IPS-18a (cell line): Measurements from ENCODE around the gene CTLA4.

ENCODE experiments used
- H3K27ac ChIP-seq: one replicate; pipeline ENCODE4 v1.5.1; 2013; ENCODE audit warnings: low read length
- H3K27me3 ChIP-seq: one replicate; pipeline ENCODE4 v1.6.1; 2013; ENCODE audit warnings: mild to moderate bottlenecking, low read length; ENCODE audit not compliant: control insufficient read depth, insufficient read depth
- H3K36me3 ChIP-seq: one replicate; pipeline ENCODE4 v1.6.1; 2013; ENCODE audit warnings: low read depth, low read length; ENCODE audit not compliant: control insufficient read depth
- H3K4me1 ChIP-seq: one replicate; pipeline ENCODE4 v1.6.1; 2013; ENCODE audit warnings: low read depth, low read length; ENCODE audit not compliant: control insufficient read depth
- H3K4me3 ChIP-seq: one replicate; pipeline ENCODE4 v1.5.1; 2013; ENCODE audit warnings: low read length
- H3K9ac ChIP-seq: one replicate; pipeline ENCODE4 v1.6.1; 2013; ENCODE audit warnings: mild to moderate bottlenecking, low read length, moderate library complexity
- H3K9me3 ChIP-seq: one replicate; pipeline ENCODE4 v1.6.1; 2013; ENCODE audit warnings: low read depth, low read length; ENCODE audit not compliant: control insufficient read depth

The CTLA4 gene

GRCh38 chr2:203893401-203893800 is 25.8 kb downstream of the CTLA4 start:
- no peaks in the 10 kb centered on the region for H3K36me3 ChIP-seq
- no peaks in the 10 kb centered on the region for H3K9me3 ChIP-seq
- no peaks in the 10 kb centered on the region for H3K4me1 ChIP-seq
- no peak overlapping the region for H3K9ac ChIP-seq
- no peak overlapping the region for H3K27ac ChIP-seq
- H3K27me3 ChIP-seq = no peaks in the 10 kb centered on the region
- no peak overlapping the region for H3K4me3 ChIP-seq

DNA sequence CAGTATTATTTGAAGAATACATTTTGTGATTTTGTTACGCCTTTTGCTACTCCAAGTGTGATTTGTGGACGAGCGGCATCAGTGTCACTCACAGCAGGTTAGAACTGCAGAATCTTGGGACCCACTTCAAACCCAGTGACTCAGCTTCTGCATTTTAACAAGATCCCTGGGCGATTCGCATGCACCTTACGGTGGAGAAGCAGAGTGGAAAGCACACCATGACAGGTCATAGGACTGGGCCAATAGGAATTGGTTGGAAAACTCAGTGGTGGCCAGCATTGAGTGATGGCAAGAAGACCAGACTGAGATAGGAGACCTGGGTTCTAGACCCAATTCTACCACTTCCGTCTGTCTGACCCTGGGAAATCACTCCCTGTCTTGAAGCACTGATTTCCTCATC is 26.3 kb downstream of the CTLA4 start:
- no peaks in the 10 kb centered on the region for H3K27me3 ChIP-seq
- H3K27ac ChIP-seq = no peak overlapping the region
- H3K4me1 ChIP-seq = no peaks in the 10 kb centered on the region
- no peaks in the 10 kb centered on the region for H3K9me3 ChIP-seq
- H3K4me3 ChIP-seq = no peak overlapping the region
- H3K36me3 ChIP-seq = no peaks in the 10 kb centered on the region
- H3K9ac ChIP-seq = no peak overlapping the region

DNA sequence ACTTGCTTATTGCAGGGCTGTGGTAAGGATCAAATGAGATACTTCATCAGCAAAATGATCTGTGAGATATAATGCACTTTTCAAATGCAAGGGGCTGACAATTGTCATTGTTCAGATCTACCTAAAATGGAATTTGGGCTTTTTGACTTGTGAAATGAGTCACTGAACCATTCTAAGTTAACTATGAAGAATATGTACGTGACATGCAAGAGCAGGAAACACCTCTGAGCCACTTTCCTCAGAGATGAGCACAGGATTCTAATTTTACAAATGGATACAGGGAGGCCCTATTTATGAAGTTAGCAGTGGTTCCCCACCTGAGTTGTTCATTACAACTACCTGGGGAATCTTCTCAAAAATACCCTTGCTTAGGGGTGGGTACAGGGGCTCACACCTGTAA is 26.7 kb downstream of the CTLA4 start:
- H3K9me3 ChIP-seq = no peaks in the 10 kb centered on the region

DNA sequence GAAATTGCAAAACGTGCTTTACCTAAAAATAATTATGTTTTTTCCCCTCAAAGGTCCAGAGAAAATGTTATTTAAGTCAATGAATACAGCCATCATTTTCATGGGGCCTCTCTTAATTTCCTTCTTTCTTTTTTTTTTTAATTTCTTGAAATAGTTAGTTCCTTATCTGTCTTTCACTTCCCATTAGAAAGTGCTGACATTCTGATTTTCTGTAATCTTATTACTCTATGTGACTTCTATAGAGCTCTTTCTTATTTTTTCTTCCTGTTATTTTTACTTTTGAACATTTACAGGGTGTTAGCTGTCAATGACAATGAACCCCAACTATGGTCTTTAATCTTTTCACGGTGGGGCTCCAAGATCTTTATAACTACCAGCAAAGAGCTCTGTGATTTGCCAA is 30.0 kb downstream of the CTLA4 start:
- Histone ChIP-seq H3K4me3 (no peak overlapping the region), H3K9ac (no peak overlapping the region), H3K36me3 (no peaks in the 10 kb centered on the region), H3K9me3 (peaks cover 6% of the 10 kb centered on the region), H3K27me3 (no peaks in the 10 kb centered on the region), H3K27ac (no peak overlapping the region), H3K4me1 (no peaks in the 10 kb centered on the region)

More for the DNA sequence above, 26.7 kb downstream of the CTLA4 start:
- Histone ChIP-seq H3K4me3 (no peak overlapping the region), H3K9ac (no peak overlapping the region), H3K4me1 (no peaks in the 10 kb centered on the region), H3K36me3 (no peaks in the 10 kb centered on the region), H3K27ac (no peak overlapping the region), H3K27me3 (no peaks in the 10 kb centered on the region)

DNA sequence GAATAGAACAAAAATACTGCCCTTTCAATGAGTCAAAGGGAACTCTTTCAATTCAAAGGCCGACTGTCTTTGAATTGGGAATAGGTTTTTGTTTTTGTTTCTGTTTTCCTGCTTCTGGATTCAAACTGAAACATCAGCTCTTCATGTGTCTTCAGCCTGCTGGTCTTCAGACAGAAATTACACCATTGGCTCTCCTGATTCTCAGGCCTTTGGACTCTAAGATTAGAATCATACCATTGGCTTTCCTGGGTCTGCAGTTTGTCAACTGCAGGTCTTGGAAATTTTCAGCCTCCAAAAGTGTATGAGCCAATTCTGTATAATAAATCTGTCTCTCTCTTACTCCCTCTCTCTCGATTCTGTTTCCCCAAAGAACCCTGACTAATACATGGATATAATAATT is 31.1 kb downstream of the CTLA4 start:
- Histone ChIP-seq H3K9me3 (peaks cover 6% of the 10 kb centered on the region), H3K27ac (no peak overlapping the region), H3K9ac (no peak overlapping the region), H3K4me1 (no peaks in the 10 kb centered on the region), H3K27me3 (no peaks in the 10 kb centered on the region), H3K36me3 (no peaks in the 10 kb centered on the region), H3K4me3 (no peak overlapping the region)

DNA sequence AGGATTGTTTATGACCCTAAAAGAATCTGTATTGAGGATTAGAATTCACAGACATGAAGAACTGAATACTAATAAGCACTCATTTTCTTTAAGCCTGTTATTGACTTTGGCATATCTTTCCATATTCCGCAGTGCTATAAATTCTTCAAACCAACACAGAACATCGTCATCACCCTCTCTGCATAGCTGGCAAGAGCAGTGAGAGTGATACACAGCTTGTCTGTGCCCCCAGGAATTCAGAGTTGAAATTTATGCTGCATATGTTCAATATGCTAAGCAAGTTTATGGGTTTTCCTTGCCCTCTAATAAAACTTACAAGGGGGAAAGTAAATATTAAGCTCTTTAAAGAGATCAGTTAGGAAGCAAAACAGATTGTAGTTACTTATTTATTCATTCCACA is 32.7 kb downstream of the CTLA4 start:
- Histone ChIP-seq H3K4me3 (no peak overlapping the region), H3K9me3 (peaks cover 6% of the 10 kb centered on the region), H3K4me1 (no peaks in the 10 kb centered on the region), H3K27ac (no peak overlapping the region), H3K27me3 (no peaks in the 10 kb centered on the region), H3K36me3 (no peaks in the 10 kb centered on the region), H3K9ac (no peak overlapping the region)

DNA sequence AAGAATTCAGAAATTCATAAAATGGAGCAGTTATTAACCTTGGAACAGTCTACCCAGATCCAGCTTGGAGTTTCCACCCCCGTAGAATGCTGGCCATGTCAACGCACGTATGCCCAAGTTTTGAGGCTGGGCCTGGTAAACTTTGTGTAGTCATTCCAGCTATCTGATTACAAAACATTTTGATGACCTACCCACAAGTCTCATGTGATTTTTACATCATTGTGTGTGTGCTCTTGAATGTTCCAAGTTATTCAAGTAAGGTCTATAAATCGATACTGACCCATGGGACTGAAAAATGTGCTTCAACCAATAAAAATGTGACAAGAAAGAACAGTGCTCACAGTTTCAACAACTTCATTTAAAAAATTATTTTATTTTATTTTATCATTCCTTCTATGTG is 36.5 kb downstream of the CTLA4 start:
- no peaks in the 10 kb centered on the region for H3K36me3 ChIP-seq
- no peak overlapping the region for H3K4me3 ChIP-seq
- H3K27ac ChIP-seq = no peak overlapping the region

GRCh38 chr2:203905656-203906055 is 38.1 kb downstream of the CTLA4 start:
- no peak overlapping the region for H3K4me3 ChIP-seq
- no peaks in the 10 kb centered on the region for H3K27me3 ChIP-seq
- H3K4me1 ChIP-seq = no peaks in the 10 kb centered on the region
- H3K9ac ChIP-seq = no peak overlapping the region
- H3K27ac ChIP-seq = no peak overlapping the region
- no peaks in the 10 kb centered on the region for H3K36me3 ChIP-seq
- H3K9me3 ChIP-seq = peaks cover 6% of the 10 kb centered on the region

More for the DNA sequence above, 36.5 kb downstream of the CTLA4 start:
- Histone ChIP-seq H3K9me3 (peaks cover 6% of the 10 kb centered on the region), H3K9ac (no peak overlapping the region), H3K27me3 (no peaks in the 10 kb centered on the region), H3K4me1 (no peaks in the 10 kb centered on the region)

GRCh38 chr2:203908066-203908796 is 40.7 kb downstream of the CTLA4 start:
- Histone ChIP-seq H3K27me3 (no peaks in the 10 kb centered on the region), H3K27ac (no peak overlapping the region), H3K9me3 (no peaks in the 10 kb centered on the region), H3K9ac (no peak overlapping the region), H3K36me3 (no peaks in the 10 kb centered on the region), H3K4me3 (no peak overlapping the region), H3K4me1 (no peaks in the 10 kb centered on the region)

DNA sequence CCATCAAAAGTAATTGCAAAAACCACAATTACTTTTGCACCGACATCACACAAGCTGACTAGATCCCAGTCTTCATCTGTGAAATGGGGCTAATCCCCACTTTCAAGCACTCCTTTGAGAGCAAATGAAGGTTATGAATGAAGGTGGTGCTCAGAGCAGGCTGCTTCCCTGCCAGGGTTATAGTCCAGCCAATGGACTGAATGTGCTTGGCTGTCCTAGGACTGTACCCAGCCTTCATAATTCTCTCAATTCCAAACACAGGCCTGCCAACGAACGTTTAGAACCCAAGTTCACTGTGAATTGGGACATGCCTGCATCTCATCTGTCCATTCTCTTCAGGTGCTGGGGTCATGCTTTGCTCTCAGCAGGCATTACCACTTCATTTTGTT is 41.2 kb downstream of the CTLA4 start:
- H3K9ac ChIP-seq = no peak overlapping the region

DNA sequence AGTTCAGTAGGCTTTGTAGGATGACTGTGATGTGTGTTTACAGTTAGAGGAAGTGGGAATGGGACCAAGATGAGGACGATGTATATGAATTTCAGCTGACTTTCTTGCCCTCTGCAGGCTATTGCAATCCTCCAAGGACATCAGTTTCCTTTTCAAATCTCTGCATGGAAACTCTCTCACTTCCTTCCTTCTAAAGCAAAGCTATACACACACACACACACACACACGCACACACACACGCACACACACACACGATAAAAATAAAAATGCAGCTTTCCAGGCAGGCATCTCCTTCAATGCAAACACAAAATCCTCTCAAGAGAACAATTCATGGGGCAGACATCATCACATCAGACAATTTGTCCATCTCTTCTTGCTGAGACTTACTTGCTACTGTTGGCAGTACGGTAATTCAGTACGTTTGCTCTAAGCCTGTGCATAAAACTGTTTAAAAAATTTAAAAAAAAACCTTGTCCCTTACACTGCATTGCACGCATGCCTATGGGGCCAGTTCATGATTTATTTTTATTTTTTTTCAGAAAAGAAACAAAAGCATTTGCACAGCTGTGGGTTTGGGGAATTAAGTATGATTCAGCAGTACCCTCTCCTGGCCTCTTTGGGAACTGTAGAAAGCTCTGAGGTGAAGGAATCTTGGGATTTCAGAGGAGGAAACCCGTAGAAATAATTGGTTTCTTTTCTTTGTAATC is 41.8 kb downstream of the CTLA4 start:
- H3K9me3 ChIP-seq = no peaks in the 10 kb centered on the region
- H3K27ac ChIP-seq = no peak overlapping the region
- H3K4me3 ChIP-seq = no peak overlapping the region
- H3K27me3 ChIP-seq = no peaks in the 10 kb centered on the region
- no peaks in the 10 kb centered on the region for H3K4me1 ChIP-seq
- H3K9ac ChIP-seq = no peak overlapping the region
- H3K36me3 ChIP-seq = no peaks in the 10 kb centered on the region

More for the DNA sequence above, 41.2 kb downstream of the CTLA4 start:
- Histone ChIP-seq H3K27ac (no peak overlapping the region), H3K27me3 (no peaks in the 10 kb centered on the region), H3K4me1 (no peaks in the 10 kb centered on the region), H3K9me3 (no peaks in the 10 kb centered on the region), H3K4me3 (no peak overlapping the region), H3K36me3 (no peaks in the 10 kb centered on the region)

GRCh38 chr2:203909974-203910373 is 42.4 kb downstream of the CTLA4 start:
- H3K36me3 ChIP-seq = no peaks in the 10 kb centered on the region
- no peak overlapping the region for H3K9ac ChIP-seq
- no peak overlapping the region for H3K27ac ChIP-seq
- no peak overlapping the region for H3K4me3 ChIP-seq
- H3K4me1 ChIP-seq = no peaks in the 10 kb centered on the region
- H3K27me3 ChIP-seq = no peaks in the 10 kb centered on the region
- no peaks in the 10 kb centered on the region for H3K9me3 ChIP-seq
